22Rv1 (cell line): Measurements from ENCODE around the gene RNH1.

ENCODE experiments used
- CTCF ChIP-seq: fragments of 450-650 bp; IDR thresholded peaks from 2 replicates; pipeline ENCODE4 v1.5.1; 2017; ENCODE audit warnings: mild to moderate bottlenecking
- ZFX ChIP-seq: fragments of 450-650 bp; IDR thresholded peaks from 2 replicates; pipeline ENCODE4 v1.6.1; 2017; ENCODE audit warnings: antibody characterized with exemption, borderline replicate concordance

- TF ChIP-seq CTCF, result no peak
- no peak for TF ChIP-seq ZFX
These were observed 39.0 kb downstream of the RNH1 start for GRCh38 chr11:468036-468435.
